SH-SY5Y (cell line): Measurements from ENCODE around the gene NR6A1.

Experiments used
- GATA2 ChIP-seq: IDR thresholded peaks from 2 replicates; pipeline ENCODE4 v1.6.1; 2011; ENCODE audit warnings: mild to moderate bottlenecking, low read depth, low read length
- GATA3 ChIP-seq: IDR thresholded peaks from 2 replicates; pipeline ENCODE4 v1.6.1; 2011; ENCODE audit warnings: low read depth, mild to moderate bottlenecking, low read length, moderate library complexity

- TF ChIP-seq GATA2 (no peak), GATA3 (no peak)
Measured at GRCh38 chr9:124555043-124555442, 216.1 kb downstream of the NR6A1 start.
